ENCODE data around the gene ASB11. TPM values are rescaled to one million over a fixed set of nuclear protein-coding genes. Genes with fewer than 3 reads are reported as not detected.

Gene ASB11
- total RNA-seq, 2 donors from 2014 or later = 0.52 TPM; not detected in 1

DNA sequence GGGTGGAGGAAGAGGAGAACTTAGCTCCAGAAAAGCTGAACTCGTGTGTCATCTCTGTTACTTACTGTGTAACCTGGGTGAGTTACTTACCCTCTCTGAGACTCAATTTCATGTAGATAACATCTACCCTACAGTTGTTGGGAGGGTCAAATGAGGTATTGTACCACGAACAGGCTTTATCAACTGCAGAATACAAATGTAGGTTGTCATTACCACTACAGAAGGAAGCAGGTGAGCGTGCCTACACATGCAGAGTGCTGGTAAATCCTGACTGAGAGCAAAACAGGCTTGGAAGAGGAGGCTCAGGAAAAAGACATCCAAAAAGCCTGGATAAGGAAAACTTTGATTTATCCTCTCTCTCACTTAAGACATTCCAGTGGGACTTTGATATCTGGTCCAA lies 12.7 kb upstream of the ASB11 start:
- no peak overlapping the region for H3K27ac ChIP-seq
- peaks cover 0 to 5% of the 10 kb centered on the region in 2 donors for H3K36me3 ChIP-seq (replicated peaks in 1 of 2; ENCODE audit: insufficient read depth in 1 of 2, low read depth in 2 of 2)
- no peak overlapping the region for H3K4me3 ChIP-seq
- no peak for ATAC-seq
- intact Hi-C loops (cut with DNase I) = no loop called here
- H3K9me3 ChIP-seq = no peaks in the 10 kb centered on the region
- no peak for TF ChIP-seq POLR2A (IDR thresholded peaks at IDR 0.05)
- TF ChIP-seq CTCF (IDR thresholded peaks at IDR 0.05) = no peak
- H3K4me1 ChIP-seq = no peaks in the 10 kb centered on the region
- H3K27me3 ChIP-seq = no peaks in the 10 kb centered on the region
- DNase-seq = no peak
- WGBS, 2 donors = 75 to 86% methylated on average over 3 of the region's 3 CpGs

DNA sequence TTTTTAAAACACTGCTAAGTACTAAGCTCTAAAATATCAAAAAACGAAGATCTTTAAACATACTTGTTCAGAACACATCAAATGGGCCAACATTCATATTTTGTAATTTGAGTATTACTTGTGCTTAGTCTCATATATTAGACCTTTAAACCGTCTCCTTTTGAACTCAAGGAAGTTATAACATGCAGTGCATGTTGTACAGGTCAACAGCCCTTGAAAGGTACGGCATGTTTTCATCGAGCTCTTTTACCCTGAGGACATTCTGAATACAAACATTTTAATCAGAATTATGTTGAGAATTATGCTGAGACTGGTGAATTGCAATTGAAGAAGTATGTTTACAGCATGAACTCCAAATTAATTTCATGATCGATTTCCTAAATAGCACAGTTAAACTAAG lies 7.0 kb upstream of the ASB11 start:
- ATAC-seq = no peak
- no peak overlapping the region for H3K4me3 ChIP-seq
- DNase-seq = no peak
- H3K9me3 ChIP-seq = no peaks in the 10 kb centered on the region
- no peaks in the 10 kb centered on the region for H3K27me3 ChIP-seq
- no peak overlapping the region for H3K27ac ChIP-seq
- intact Hi-C loops (cut with DNase I) = no loop called here
- no peaks in the 10 kb centered on the region for H3K36me3 ChIP-seq (replicated peaks in 1 of 2; ENCODE audit: insufficient read depth in 1 of 2, low read depth in 2 of 2)
- TF ChIP-seq CTCF (IDR thresholded peaks at IDR 0.05) = no peak
- TF ChIP-seq POLR2A (IDR thresholded peaks at IDR 0.05) = no peak
- 87 to 88% methylated on average over 5 of the region's 5 CpGs for WGBS, 2 donors
- no peaks in the 10 kb centered on the region for H3K4me1 ChIP-seq

DNA sequence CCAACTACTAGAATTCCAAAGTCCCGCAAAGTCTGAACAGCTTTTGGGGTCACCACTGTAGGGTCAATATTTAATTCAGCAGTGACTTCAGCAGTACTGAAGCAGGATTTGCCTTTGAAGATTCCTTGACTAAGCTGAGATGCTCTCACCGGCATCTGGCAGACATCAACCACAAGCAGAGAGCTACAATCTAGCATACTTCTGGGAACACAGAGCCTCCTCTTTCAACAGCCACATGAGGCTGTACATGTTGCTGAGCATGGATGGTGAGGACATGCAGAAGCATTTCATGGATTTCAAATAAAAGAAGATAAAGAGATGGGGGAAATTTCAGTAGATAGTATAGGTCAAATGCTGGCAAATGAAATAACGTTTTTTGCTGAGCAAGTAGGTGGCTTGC lies 6.6 kb upstream of the ASB11 start:
- no peak overlapping the region for H3K27ac ChIP-seq
- no peak overlapping the region for H3K4me3 ChIP-seq
- no peaks in the 10 kb centered on the region for H3K4me1 ChIP-seq
- no peak for TF ChIP-seq POLR2A (IDR thresholded peaks at IDR 0.05)
- TF ChIP-seq CTCF (IDR thresholded peaks at IDR 0.05) = no peak
- H3K9me3 ChIP-seq = no peaks in the 10 kb centered on the region
- no peak for DNase-seq
- WGBS, 2 donors = 83 to 90% methylated on average over 3 of the region's 3 CpGs
- H3K27me3 ChIP-seq = no peaks in the 10 kb centered on the region
- no peak for ATAC-seq
- intact Hi-C loops (cut with DNase I) = no loop called here
- H3K36me3 ChIP-seq (replicated peaks in 1 of 2; ENCODE audit: insufficient read depth in 1 of 2, low read depth in 2 of 2) = no peaks in the 10 kb centered on the region

- ATAC-seq = no peak
- intact Hi-C loops (cut with DNase I) = no loop called here
- WGBS, 2 donors = 53 to 71% methylated on average over 4 of the region's 4 CpGs
- TF ChIP-seq POLR2A (IDR thresholded peaks at IDR 0.05) = no peak
- Histone ChIP-seq H3K4me1 (no peaks in the 10 kb centered on the region), H3K4me3 (no peak overlapping the region), H3K9me3 (no peaks in the 10 kb centered on the region), H3K27me3 (no peaks in the 10 kb centered on the region), H3K27ac (no peak overlapping the region), H3K36me3 (replicated peaks in 1 of 2; ENCODE audit: insufficient read depth in 1 of 2, low read depth in 2 of 2) (no peaks in the 10 kb centered on the region)
- peak in 1 of 4 donors; percentile 21 for DNase-seq
These were observed 6.0 kb upstream of the ASB11 start for GRCh38 chrX:15321447-15321846.

- intact Hi-C loops (cut with DNase I) = no loop called here
- no peak overlapping the region for H3K4me3 ChIP-seq
- no peaks in the 10 kb centered on the region for H3K36me3 ChIP-seq (replicated peaks in 1 of 2; ENCODE audit: insufficient read depth in 1 of 2, low read depth in 2 of 2)
- WGBS, 2 donors = 60 to 61% methylated on average over 4 of the region's 4 CpGs
- no peak for TF ChIP-seq CTCF (IDR thresholded peaks at IDR 0.05)
- no peak for TF ChIP-seq POLR2A (IDR thresholded peaks at IDR 0.05)
- ATAC-seq = no peak
- no peaks in the 10 kb centered on the region for H3K4me1 ChIP-seq
- DNase-seq = no peak
- no peaks in the 10 kb centered on the region for H3K9me3 ChIP-seq
- H3K27ac ChIP-seq = no peak overlapping the region
- H3K27me3 ChIP-seq = no peaks in the 10 kb centered on the region
These were observed 4.9 kb upstream of the ASB11 start for GRCh38 chrX:15320297-15320696.
